HG03196 (cell line): ENCODE results near the gene RFTN2.
"Not testable (repeated sequence)": the region's sequence is repeated elsewhere in the genome, so short reads cannot be mapped to it uniquely, and the experiment has no call there.

Experiments
- ATAC-seq: cut with Tn5 transposase; IDR thresholded peaks from one replicate; pipeline ENCODE4 v1.9.1; 2021; ENCODE audit not compliant: unreplicated experiment

RFTN2 gene

DNA sequence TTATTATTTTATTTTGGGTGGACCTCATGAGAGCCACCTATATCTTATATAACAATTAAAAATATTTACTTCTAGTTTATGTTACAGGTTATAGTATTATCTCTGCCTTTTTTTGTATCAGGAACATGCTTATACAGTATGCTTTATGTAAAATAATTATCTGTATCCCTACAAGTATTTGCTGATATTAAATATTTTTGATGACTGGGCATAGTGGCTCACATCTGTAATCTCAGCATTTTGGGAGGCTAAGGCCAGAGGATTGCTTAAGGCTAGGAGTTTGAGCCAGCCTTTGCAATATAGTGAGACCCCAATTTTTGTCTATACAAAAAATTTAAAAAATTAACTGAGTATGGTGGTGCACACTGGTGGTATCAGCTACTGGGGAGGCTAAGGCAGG is 119.9 kb downstream of the RFTN2 start:
- ATAC-seq, result no peak

DNA sequence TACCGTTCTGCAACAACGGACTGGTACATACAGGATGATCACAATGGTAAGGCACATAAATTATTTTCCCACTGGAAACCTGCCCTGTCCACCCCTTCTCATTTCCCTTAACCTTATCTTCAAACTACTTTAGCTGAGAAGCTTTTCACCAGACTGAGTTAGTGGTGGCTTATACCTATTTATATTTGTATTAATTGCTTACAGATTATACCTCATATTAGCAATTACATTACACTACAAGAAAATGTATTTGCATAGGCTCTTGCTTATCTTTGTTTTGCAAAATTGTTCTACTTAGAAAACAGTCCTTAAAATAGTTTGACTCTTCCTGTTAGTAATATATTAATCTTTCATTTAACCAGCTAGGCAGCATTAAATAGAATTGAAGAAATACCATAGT is 124.1 kb downstream of the RFTN2 start:
- not testable (repeated sequence) for ATAC-seq

- no peak for ATAC-seq
Observed at GRCh38 chr2:197548582-197548981, 126.8 kb downstream of the RFTN2 start.

DNA sequence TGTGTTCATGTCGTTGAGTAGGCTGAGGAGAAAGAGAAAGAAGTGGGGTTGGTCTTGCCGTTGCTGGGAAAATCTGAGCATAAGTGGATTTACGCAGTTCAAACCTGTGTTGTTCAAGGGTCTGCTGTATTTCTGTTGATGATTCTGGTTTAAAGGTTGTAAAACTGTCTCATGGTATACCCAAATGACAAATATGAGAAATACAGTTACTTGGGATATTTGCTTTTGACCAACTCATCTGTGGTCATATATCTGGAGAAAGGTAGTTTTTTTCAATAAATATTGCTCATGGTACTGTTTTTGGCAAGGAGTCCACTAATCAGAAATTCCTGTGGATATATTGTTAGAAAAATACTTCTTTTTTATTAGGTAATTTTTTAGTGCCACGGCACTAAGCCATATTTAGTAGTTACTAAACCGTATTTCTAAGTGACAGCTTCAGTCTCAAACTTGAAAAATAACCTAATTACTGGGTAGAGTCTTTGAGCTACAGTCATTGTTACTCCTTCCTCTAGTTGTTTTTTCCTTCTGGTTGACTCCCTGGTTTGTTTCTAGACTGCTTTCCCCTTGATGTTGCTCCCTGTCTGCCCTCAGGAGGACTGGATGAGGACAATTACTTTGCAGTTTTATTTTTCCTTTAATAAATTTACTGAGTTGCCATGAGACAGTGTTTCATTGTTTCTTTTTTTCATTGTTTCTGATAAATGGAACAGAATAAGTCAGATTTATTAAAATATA is 128.1 kb downstream of the RFTN2 start:
- ATAC-seq, result no peak

DNA sequence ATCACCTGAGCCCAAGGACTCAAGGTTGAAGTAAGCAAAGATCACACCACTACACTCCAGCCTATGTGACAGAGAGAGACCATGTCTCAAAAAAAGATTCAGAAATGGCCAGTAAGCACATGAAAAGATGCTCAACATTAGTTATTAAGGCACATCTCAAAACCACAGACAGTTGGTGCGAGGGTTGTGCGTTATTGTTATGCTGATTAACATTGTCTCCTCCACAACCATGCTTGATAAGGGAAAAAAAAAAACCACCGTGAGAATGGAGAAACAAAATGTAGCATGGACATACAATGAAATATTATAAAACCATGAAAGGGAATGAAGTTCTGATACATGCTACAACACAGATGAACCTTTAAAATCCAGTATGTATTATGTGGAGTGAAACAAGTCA is 132.2 kb downstream of the RFTN2 start:
- no peak for ATAC-seq

DNA sequence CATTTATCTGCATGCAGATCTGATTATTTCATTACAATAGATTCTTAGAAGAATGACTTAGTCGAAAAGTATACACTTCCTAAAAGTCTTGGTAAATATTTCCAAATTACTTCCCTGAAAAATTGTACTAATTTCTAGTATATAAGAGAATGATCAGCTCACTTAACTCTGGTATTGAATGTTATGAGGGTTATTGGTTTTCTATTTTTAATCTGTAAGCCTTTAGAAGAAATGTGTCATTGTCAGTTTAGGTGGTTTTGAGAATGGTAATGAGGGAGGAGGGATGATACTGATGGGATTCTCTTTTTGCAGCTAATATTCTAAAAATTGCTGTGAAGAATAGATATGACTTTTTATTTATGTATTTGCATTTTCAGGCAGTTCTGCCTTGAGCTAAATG is 135.7 kb downstream of the RFTN2 start:
- no peak for ATAC-seq

DNA sequence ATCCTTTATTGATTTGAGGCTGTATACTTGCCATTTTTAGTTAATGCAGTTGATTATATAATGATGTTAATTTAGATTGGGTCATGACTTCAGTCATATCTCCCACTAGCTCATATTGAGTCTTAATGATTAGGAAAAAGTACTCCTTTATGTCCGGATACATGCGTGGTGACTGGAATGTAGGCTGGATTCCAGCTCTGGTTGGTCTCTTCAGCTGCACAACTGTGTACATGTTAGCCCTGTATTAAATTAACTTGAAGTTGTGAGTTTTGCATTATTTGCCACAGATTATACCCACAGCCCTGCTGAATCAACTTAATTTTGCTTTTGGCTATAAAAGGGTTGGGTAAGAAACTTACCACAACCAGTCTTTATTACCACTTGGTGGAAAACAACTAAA is 137.0 kb downstream of the RFTN2 start:
- ATAC-seq, result no peak
